Choroid plexus epithelial cell (primary cell): ENCODE data around the gene UBE2QL1.

Source experiments
- DNase-seq: peaks from one replicate; pipeline ENCODE4 v3.0.0-alpha.2; 2010; ENCODE audit warnings: low read depth
- H3K4me3 ChIP-seq: 2 replicates; pipeline ENCODE4 v1.5.1; 2011; ENCODE audit warnings: low read depth, mild to moderate bottlenecking, control low read depth, low read length, moderate library complexity
- CTCF ChIP-seq: conservative IDR thresholded peaks from 2 replicates; pipeline ENCODE4 v1.5.1; 2011; ENCODE audit warnings: low read depth, mild to moderate bottlenecking, control low read depth, inconsistent platforms, low read length, moderate library complexity

Gene UBE2QL1

DNA sequence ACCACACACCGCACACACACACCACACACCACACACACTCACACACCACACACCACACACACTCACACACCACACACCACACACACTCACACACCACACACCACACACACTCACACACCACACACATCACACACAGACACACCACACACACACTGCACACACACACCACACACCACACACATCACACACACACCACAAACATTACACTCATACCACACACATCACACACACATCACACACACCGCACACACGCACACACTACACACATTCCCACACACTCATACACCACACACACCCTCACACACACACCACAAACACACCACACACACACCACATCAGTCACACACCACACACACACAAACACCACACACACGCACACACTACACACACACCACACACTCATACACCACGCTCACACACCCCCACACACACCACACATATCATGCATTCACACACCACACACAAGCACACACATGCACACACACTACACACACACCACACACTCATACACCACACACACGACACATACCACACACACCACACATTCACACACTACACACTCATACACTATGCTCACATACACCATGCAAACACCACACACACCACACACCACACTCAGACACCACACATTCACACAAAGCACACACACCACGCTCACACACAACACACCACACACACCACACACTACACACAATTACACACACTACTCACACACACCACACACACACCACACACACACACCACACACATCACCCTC is 1.1 kb upstream of the UBE2QL1 start:
- no peak overlapping the region for H3K4me3 ChIP-seq
- no peak for DNase-seq
- TF ChIP-seq CTCF, result no peak

- DNase-seq, result no peak
- H3K4me3 ChIP-seq, result no peak overlapping the region
- TF ChIP-seq CTCF, result no peak
Measured at GRCh38 chr5:6448141-6448491, 543 bp upstream of the UBE2QL1 start.

- no peak for TF ChIP-seq CTCF
- DNase-seq, result no peak
- no peak overlapping the region for H3K4me3 ChIP-seq
Measured at GRCh38 chr5:6449465-6450158, 953 bp downstream of the UBE2QL1 start.

GRCh38 chr5:6450319-6450833 is 1.7 kb downstream of the UBE2QL1 start:
- no peak for TF ChIP-seq CTCF
- no peak overlapping the region for H3K4me3 ChIP-seq
- DNase-seq, result no peak

DNA sequence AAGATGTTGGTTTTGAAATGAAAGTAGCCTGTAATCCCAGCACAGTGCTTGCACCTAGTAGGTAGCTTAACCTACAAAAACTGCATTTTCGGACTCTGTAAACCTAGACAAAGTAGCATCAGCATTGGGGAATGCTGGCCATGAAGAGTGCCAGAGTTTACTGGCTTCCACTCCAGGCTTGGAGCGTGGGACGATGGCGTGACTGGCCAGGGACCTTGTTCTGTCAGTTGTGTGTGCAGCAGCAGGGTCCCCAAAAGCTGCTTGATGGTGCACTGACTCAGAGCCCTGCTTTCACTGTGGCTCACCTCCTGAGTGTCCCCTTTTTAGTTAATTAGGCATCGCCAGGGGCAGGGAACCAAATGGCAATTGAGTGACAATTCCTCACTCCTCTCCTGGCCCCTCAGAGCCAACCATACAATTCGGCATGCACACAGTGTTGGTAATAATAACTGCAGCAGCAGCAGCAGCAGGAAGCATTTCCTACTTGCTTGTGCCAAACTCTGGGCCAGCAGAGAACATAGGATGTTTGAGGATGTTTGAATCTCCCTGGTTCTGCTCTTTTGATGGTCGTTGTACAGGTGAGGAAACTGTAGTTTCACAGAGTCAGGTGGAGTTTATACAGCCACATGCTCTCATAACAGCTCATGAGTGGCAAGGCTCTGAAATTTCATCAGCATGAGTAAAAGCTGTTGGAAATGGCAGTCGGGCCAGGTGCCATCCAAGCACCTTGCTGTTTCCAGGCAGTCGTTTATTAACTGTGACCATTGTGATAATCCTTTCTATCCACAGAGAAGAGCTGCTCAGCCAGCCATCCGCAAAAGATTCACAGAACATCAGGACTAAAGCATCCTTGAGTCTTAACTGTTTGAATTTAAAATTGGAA is 4.2 kb downstream of the UBE2QL1 start:
- TF ChIP-seq CTCF, result no peak
- DNase-seq, result no peak
- H3K4me3 ChIP-seq, result no peak overlapping the region

- H3K4me3 ChIP-seq, result no peak overlapping the region
- no peak for TF ChIP-seq CTCF
- DNase-seq, result no peak
Measured at GRCh38 chr5:6453937-6454560, 5.4 kb downstream of the UBE2QL1 start.
